ENCODE data around the gene TET1. TPM values are rescaled to one million over a fixed set of nuclear protein-coding genes. Genes with fewer than 3 reads are reported as not detected.

The TET1 gene
- total and polyA plus RNA-seq, 9 of the 15 experiments (the other 6 are each of a cell fraction or from before 2014, with no cell fraction given): 2.6 to 21.3 (median 11.6) TPM

DNA sequence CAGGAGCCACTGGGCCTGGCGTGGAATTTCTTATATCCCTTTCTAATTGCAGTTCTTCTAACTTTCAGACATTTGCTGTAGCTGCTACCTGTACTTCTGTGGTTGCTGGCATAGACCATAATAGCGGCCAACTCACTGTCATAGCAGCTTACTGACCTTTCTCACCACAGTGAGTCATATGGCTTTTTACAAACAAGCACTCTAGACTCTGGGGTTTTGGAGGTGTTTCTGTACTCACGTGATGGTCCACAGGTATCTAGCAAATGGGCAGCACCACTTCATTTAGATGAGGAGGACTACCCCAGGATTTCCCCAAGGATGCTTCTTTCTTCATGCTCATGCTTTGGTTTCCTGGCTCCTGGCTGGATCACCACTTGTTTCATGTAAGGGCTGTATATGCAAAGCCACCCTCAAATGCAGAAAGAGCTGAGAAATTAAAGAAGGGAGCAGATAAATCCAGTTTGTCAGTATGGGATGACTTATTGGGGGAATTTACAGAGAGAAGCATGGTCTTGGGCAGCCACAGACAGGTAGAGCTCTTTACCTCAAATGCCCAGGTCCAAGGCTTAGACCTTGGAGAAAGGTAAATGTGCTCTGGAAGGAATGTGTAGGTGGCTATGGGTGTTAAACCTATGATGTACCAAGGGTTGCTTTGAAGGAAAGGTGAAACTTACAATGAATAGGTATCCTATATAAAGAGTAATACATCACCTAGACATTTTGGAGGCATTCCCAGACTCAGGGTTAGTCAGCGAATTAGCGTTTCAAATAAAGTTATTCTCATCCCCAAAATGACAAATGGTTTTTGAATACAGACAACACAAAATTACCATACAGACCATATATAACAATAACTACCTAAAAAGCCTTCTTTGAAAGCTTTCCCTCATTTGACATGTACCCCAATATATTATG lies 16.9 kb upstream of the TET1 start (continued):
- TF ChIP-seq TSHZ1 (CRISPR knock-in tag; IDR thresholded peaks at IDR 0.05) (no peak), ZNF140 (CRISPR knock-in tag; IDR thresholded peaks at IDR 0.05) (no peak), NFE2 (IDR thresholded peaks at IDR 0.05; ENCODE audit: low read depth) (0 out of 2 replicates have a peak, but pooled peaks have one; percentile 31), MAFK (IDR thresholded peaks at IDR 0.05; ENCODE audit: low read length) (peak; percentile 40; the same call in 1 of the 2 replicates), FIP1L1 (IDR thresholded peaks at IDR 0.05; ENCODE audit: low read depth, low read length, poor library complexity, severe bottlenecking) (no peak)
- TF ChIP-seq, protein P1, sequence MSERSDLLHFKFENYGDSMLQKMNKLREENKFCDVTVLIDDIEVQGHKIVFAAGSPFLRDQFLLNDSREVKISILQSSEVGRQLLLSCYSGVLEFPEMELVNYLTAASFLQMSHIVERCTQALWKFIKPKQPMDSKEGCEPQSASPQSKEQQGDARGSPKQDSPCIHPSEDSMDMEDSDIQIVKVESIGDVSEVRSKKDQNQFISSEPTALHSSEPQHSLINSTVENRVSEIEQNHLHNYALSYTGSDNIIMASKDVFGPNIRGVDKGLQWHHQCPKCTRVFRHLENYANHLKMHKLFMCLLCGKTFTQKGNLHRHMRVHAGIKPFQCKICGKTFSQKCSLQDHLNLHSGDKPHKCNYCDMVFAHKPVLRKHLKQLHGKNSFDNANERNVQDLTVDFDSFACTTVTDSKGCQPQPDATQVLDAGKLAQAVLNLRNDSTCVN (CRISPR knock-in tag; IDR thresholded peaks at IDR 0.05): no peak

Measured in K562 (cell line).